ENCODE results near the gene CAST. TPM values are rescaled to one million over a fixed set of nuclear protein-coding genes. Genes with fewer than 3 reads are reported as not detected.

Gene CAST
- total and polyA plus RNA-seq, 2 donors (not counting 3 experiments of a cell fraction or from before 2014, with no cell fraction given), result 33.7 to 194 TPM

GRCh38 chr5:96761618-96762017 lies 99.4 kb downstream of the CAST start:
- BruUV-seq (replicated peaks), result no TSS peak
- Histone ChIP-seq H3K4me2 (ENCODE audit: insufficient read depth, low read length) (no peak overlapping the region), H3K9ac (replicated peaks; ENCODE audit: extremely low read depth, insufficient read depth, low read length) (no peak overlapping the region), H4K20me1 (replicated peaks; ENCODE audit: control insufficient read depth, extremely low read depth, insufficient read depth, low read length) (no peaks in the 10 kb centered on the region), H2AFZ (ENCODE audit: low read depth, low read length) (no peak overlapping the region), H3K9me3 (replicated peaks; ENCODE audit: control insufficient read depth, insufficient read depth, low read length) (no peaks in the 10 kb centered on the region), H3K36me3 (ENCODE audit: control insufficient read depth in 2 of 2, extremely low read depth in 1 of 2, insufficient read depth in 2 of 2, low read length in 2 of 2) (peaks cover 21 to 34% of the 10 kb centered on the region in 2 experiments), H3K4me1 (ENCODE audit: control insufficient read depth, extremely low read depth, insufficient read depth, low read length) (no peaks in the 10 kb centered on the region), H3K9me1 (replicated peaks; ENCODE audit: control insufficient read depth, extremely low read depth, insufficient read depth, low read length) (no peaks in the 10 kb centered on the region), H3K27me3 (ENCODE audit: control insufficient read depth in 2 of 2, insufficient read depth in 2 of 2, low read length in 2 of 2) (no peaks in the 10 kb centered on the region), H3K27ac (ENCODE audit: insufficient read depth, low read depth, low read length) (no peak overlapping the region), H3K79me2 (ENCODE audit: control insufficient read depth, insufficient read depth, low read length) (no peaks in the 10 kb centered on the region), H3K4me3 (replicated peaks in 1 of 3; ENCODE audit: insufficient read depth in 1 of 3, low read depth in 1 of 3, low read length in 3 of 3) (no peak overlapping the region)
- DNase-seq (ENCODE audit: low read depth, low spot score), result no peak
- no peak for FAIRE-seq
- intact Hi-C loops (cut with micrococcal nuclease), result loop anchor here (5.0 kb wide), 1 partner anchor 1216 kb away; no protein-coding TSS in a partner anchor
- dilution Hi-C loops (cut with MboI; ENCODE audit: extremely low pct_ligation_motif_present, low sequenced_read_pairs), result no loop called here
- CTCF ChIA-PET, result interaction anchor here (1.5 to 4.3 kb wide), 2 partner anchors 9 to 11 kb away, joined by 5 to 62 read pairs; no protein-coding TSS in a partner anchor
- TF ChIP-seq, protein P1, sequence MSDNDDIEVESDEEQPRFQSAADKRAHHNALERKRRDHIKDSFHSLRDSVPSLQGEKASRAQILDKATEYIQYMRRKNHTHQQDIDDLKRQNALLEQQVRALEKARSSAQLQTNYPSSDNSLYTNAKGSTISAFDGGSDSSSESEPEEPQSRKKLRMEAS (IDR thresholded peaks at IDR 0.05; ENCODE audit: insufficient read depth, insufficient read length), result no peak
- TF ChIP-seq CTCF (IDR thresholded peaks at IDR 0.05; ENCODE audit: extremely low read depth in 1 of 2, insufficient read depth in 1 of 2, low read depth in 1 of 2, low read length in 2 of 2), result no peak
- TF ChIP-seq POLR2AphosphoS5 (IDR thresholded peaks at IDR 0.05; ENCODE audit: insufficient read depth, low read depth, low read length), result no peak
- TF ChIP-seq FOS (IDR thresholded peaks at IDR 0.05; ENCODE audit: borderline replicate concordance, insufficient read depth, low read length), result no peak
- TF ChIP-seq EZH2 (IDR thresholded peaks at IDR 0.05; ENCODE audit: borderline replicate concordance, low read depth, low read length, severe bottlenecking), result no peak
- no peak for TF ChIP-seq JUN (IDR thresholded peaks at IDR 0.05; ENCODE audit: borderline replicate concordance, insufficient read depth, insufficient read length, low read depth)
- no peak for TF ChIP-seq MYC (IDR thresholded peaks at IDR 0.05; ENCODE audit: low read depth, low read length)
- no peak for TF ChIP-seq GATA2 (IDR thresholded peaks at IDR 0.05; ENCODE audit: insufficient read depth, insufficient read length, low read depth, low read length)
- TF ChIP-seq POLR2A (IDR thresholded peaks at IDR 0.05; ENCODE audit: low read depth, low read length), result no peak
- POLR2A ChIA-PET, result no interaction called here

Measured in endothelial cell of umbilical vein (primary cell).